ENCODE results near the gene KLF15.

KLF15 gene

DNA sequence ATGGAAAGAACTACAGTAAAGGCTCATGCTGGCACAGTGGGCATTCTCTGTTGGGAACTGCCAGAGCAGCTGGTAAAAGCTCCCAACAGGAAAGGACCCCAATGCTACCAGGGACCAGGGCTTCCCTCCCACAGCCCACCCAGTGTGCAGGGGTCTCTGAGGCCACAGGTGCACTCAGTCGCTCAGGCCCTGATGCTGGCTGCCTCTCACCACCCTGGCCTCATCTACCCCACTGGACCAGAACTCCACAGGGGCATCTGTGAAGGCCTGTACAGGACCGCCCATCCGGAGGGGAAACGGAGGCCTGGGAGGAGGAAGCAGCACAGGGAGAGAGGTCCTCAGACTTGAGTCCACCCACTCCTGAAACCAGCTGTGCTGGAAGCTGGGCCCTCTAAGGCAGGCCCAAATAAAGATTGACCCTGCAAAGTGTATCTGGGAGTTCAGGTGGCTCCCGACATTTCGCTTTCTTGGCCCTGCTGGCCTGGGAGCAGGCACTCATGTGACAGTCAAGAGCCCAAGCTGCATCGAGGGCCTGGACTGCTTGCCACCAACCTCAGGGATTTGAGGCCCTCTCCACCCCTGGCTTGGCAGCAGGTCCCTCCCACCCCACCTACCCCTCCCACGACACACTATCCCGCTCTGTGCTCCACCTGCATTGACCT is 12.7 kb downstream of the KLF15 start:
- Histone ChIP-seq H3K9me3 (ENCODE audit: control insufficient read depth, insufficient read depth, low read length) (no peaks in the 10 kb centered on the region), H3K9ac (ENCODE audit: low read depth, low read length) (no peak overlapping the region), H3K36me3 (ENCODE audit: control insufficient read depth, insufficient read depth, low read length) (no peaks in the 10 kb centered on the region), H3K4me1 (ENCODE audit: control insufficient read depth, insufficient read depth, low read length) (peaks cover 5% of the 10 kb centered on the region; the same call in 1 of the 2 replicates), H3K4me3 (ENCODE audit: low read depth, low read length) (no peak overlapping the region), H3K27ac (ENCODE audit: low read depth, low read length) (no peak overlapping the region), H3K27me3 (ENCODE audit: control insufficient read depth, insufficient read depth, low read length) (no peaks in the 10 kb centered on the region)

DNA sequence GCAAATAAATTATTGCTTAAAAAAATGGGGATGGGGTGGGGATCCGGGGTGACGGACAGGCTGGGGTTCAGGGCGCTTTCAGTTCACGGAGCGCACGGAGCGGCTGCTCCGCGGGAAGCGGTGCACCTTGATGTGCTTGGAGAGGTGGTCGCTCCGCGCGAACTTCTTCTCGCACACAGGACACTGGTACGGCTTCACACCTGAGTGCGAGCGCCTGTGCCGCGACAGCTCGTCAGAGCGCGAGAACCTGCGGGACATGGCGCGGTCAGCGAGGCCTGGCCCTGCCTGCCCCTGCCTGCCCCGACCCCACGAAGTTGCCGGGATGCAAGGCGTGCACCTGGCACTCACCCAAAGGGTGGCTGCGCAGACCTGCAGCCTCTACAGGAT is 13.6 kb downstream of the KLF15 start:
- no peak overlapping the region for H3K27ac ChIP-seq (ENCODE audit: low read depth, low read length)
- H3K36me3 ChIP-seq (ENCODE audit: control insufficient read depth, insufficient read depth, low read length): no peaks in the 10 kb centered on the region
- H3K9ac ChIP-seq (ENCODE audit: low read depth, low read length): no peak overlapping the region
- H3K4me1 ChIP-seq (ENCODE audit: control insufficient read depth, insufficient read depth, low read length): peaks cover 5% of the 10 kb centered on the region; the same call in 1 of the 2 replicates
- H3K9me3 ChIP-seq (ENCODE audit: control insufficient read depth, insufficient read depth, low read length): no peaks in the 10 kb centered on the region
- no peaks in the 10 kb centered on the region for H3K27me3 ChIP-seq (ENCODE audit: control insufficient read depth, insufficient read depth, low read length)
- no peak overlapping the region for H3K4me3 ChIP-seq (ENCODE audit: low read depth, low read length)

DNA sequence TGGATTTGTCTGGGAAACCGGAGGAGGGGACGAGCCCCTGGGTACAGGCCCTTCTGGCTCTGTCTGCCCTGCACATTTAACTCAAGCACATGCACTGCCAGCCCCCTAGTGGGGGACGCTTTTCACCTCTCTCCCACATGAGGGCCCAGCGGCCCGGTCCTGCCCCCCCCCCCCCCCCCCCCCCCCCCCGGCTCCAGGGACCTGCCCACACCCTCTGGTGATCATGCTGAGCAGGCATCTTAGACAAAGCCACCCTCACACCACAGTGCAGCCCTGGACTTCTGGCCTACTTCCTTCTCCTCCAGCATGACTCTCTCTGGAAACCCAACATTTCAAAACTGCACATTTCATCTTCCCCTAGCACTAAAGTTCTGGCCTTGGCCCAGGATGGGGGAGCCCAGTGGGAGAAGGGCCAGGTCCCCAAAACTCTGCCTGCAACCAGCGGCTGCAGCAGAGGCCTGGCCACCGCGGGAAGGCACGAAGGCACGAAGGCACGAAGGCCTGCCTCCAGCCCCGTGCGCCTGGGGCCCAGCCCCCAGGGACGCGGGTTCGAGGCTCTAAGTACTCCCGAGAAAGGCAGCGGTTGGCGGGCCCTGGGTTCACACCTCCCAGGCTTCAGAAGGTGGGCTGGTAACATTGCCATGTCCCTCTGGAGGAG is 14.1 kb downstream of the KLF15 start:
- Histone ChIP-seq H3K4me3 (ENCODE audit: low read depth, low read length) (no peak overlapping the region), H3K9ac (ENCODE audit: low read depth, low read length) (no peak overlapping the region)

DNA sequence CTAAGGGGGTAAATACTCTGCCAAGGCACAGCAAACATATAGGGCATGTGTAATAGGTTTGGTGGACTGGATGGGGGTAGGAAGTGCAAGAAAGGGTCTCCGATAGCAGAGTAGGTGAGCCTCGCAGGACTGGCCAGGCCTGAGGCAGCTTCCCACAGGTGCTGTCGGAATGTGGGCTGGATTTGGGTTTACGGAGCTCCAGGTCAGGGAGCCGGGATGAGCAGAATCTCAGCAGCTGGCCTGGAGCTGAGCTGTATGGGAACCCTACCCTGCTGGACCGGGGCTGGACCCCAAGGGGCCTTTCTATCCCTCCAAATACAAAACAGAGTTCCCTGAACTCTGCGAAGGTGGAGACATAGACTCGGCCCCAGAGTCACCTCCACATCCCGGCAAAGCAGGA is 15.0 kb downstream of the KLF15 start:
- H3K27ac ChIP-seq (ENCODE audit: low read depth, low read length): no peak overlapping the region
- H3K4me3 ChIP-seq (ENCODE audit: low read depth, low read length): no peak overlapping the region
- H3K36me3 ChIP-seq (ENCODE audit: control insufficient read depth, insufficient read depth, low read length): no peaks in the 10 kb centered on the region
- no peak overlapping the region for H3K9ac ChIP-seq (ENCODE audit: low read depth, low read length)
- H3K9me3 ChIP-seq (ENCODE audit: control insufficient read depth, insufficient read depth, low read length): no peaks in the 10 kb centered on the region
- H3K4me1 ChIP-seq (ENCODE audit: control insufficient read depth, insufficient read depth, low read length): peaks cover 5% of the 10 kb centered on the region; the same call in 1 of the 2 replicates
- no peaks in the 10 kb centered on the region for H3K27me3 ChIP-seq (ENCODE audit: control insufficient read depth, insufficient read depth, low read length)

More for the DNA sequence above, 14.1 kb downstream of the KLF15 start:
- Histone ChIP-seq H3K9me3 (ENCODE audit: control insufficient read depth, insufficient read depth, low read length) (no peaks in the 10 kb centered on the region), H3K27me3 (ENCODE audit: control insufficient read depth, insufficient read depth, low read length) (no peaks in the 10 kb centered on the region), H3K27ac (ENCODE audit: low read depth, low read length) (no peak overlapping the region), H3K4me1 (ENCODE audit: control insufficient read depth, insufficient read depth, low read length) (peaks cover 5% of the 10 kb centered on the region; the same call in 1 of the 2 replicates), H3K36me3 (ENCODE audit: control insufficient read depth, insufficient read depth, low read length) (no peaks in the 10 kb centered on the region)

DNA sequence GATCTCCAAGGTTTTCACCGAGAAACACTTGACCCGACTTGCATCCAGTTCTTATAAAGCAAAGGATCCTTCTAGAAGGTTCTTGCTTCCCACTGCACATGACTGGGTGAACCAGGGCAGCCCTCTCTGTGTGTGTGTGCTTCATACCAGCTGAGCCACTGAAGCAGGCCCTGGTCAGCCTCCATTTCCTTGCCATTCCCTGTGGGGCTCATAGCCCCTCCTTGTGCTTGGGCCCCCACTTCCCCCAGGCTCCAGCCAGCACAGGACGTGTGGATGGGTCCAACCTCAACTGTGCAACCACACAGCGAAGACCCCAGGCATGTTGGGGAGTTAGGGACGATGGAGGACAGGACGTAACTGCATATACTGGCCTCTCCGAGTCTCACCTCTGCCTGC is 15.5 kb downstream of the KLF15 start:
- H3K9me3 ChIP-seq (ENCODE audit: control insufficient read depth, insufficient read depth, low read length): no peaks in the 10 kb centered on the region
- peaks cover 5% of the 10 kb centered on the region; the same call in 1 of the 2 replicates for H3K4me1 ChIP-seq (ENCODE audit: control insufficient read depth, insufficient read depth, low read length)
- no peak overlapping the region for H3K27ac ChIP-seq (ENCODE audit: low read depth, low read length)
- no peaks in the 10 kb centered on the region for H3K36me3 ChIP-seq (ENCODE audit: control insufficient read depth, insufficient read depth, low read length)
- H3K9ac ChIP-seq (ENCODE audit: low read depth, low read length): no peak overlapping the region
- H3K27me3 ChIP-seq (ENCODE audit: control insufficient read depth, insufficient read depth, low read length): no peaks in the 10 kb centered on the region
- H3K4me3 ChIP-seq (ENCODE audit: low read depth, low read length): no peak overlapping the region

DNA sequence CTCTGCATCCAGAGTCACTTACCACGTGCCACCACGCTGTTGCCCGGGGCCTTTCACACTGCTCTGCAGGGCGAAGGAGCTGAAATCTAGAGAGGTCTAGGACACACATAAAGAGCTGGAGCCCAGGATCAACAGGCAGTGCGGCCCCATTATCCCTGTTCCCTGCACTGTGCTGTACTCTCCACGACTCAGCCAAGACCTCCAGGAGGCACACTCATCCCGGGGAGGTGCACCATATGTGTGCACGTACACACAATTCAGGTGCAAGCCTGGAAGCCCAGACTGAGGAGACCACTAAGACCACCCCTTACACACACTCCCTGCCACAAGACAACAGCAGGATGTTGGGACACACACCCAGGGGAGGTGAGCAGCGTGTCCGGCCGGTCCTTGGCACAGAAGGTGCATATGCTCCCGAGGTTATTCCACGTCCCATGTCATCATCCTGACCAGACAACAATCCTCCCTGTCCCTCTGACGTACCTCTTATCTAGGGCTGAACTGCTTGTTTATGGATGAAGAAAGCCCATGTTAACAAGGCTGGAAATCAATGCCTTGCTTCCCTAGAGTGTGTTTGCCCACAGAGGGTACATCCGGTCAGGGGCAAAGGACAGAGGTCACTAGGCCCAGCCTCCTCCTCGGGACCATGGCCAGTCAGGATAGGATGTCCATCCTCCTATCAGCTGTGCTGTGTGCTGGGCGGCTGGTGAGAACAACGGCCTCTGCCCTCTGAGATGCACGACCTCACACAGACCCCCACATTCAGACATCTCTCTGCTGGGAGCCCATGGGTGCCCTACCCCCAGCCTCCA is 16.1 kb downstream of the KLF15 start:
- H3K36me3 ChIP-seq (ENCODE audit: control insufficient read depth, insufficient read depth, low read length): no peaks in the 10 kb centered on the region
- no peak overlapping the region for H3K27ac ChIP-seq (ENCODE audit: low read depth, low read length)
- no peaks in the 10 kb centered on the region for H3K27me3 ChIP-seq (ENCODE audit: control insufficient read depth, insufficient read depth, low read length)
- H3K4me3 ChIP-seq (ENCODE audit: low read depth, low read length): no peak overlapping the region
- H3K9me3 ChIP-seq (ENCODE audit: control insufficient read depth, insufficient read depth, low read length): no peaks in the 10 kb centered on the region
- H3K9ac ChIP-seq (ENCODE audit: low read depth, low read length): no peak overlapping the region
- peaks cover 5% of the 10 kb centered on the region; the same call in 1 of the 2 replicates for H3K4me1 ChIP-seq (ENCODE audit: control insufficient read depth, insufficient read depth, low read length)

DNA sequence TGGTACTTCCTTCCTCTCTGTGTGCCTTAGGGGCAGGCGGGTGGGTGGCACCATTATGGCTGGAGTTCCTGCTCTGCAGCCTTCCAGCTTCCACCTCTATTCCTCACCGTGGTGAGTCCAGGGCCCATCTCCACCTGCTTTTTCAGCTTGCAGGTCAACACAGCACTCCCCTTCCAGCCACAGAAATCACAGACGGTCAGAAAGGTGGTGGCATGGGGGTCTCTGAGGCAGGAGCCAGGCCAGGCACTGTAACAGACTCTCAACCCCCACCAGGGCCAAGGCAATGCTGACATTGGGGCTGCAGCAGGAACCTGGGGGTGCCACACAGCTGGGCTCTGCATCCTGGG is 16.6 kb downstream of the KLF15 start:
- H3K27me3 ChIP-seq (ENCODE audit: control insufficient read depth, insufficient read depth, low read length): no peaks in the 10 kb centered on the region
- no peaks in the 10 kb centered on the region for H3K9me3 ChIP-seq (ENCODE audit: control insufficient read depth, insufficient read depth, low read length)
- H3K4me1 ChIP-seq (ENCODE audit: control insufficient read depth, insufficient read depth, low read length): peaks cover 5% of the 10 kb centered on the region; the same call in 1 of the 2 replicates
- H3K36me3 ChIP-seq (ENCODE audit: control insufficient read depth, insufficient read depth, low read length): no peaks in the 10 kb centered on the region
- H3K27ac ChIP-seq (ENCODE audit: low read depth, low read length): no peak overlapping the region
- no peak overlapping the region for H3K4me3 ChIP-seq (ENCODE audit: low read depth, low read length)
- no peak overlapping the region for H3K9ac ChIP-seq (ENCODE audit: low read depth, low read length)

DNA sequence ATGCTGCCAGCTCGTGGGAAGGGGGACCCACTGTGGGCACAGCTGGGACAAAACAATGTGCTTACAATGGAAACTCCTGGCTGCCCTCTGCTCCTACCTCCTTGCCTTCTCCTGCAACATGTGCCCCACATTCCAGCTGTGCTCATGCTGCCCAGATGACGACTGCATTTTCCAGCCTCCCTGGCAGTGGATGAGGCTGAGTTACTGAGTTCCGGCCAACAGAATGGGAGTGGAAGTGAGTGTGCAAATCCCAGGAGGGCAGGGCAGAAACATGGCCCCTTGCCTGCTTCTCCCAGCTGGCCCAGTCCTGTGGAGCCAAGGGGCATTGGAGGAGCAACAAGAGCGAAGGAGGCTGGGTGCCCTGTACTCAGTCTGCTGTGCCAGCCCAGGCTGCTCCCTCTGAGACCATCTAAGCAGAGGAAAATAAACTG is 17.1 kb downstream of the KLF15 start:
- Histone ChIP-seq H3K9me3 (ENCODE audit: control insufficient read depth, insufficient read depth, low read length) (no peaks in the 10 kb centered on the region), H3K36me3 (ENCODE audit: control insufficient read depth, insufficient read depth, low read length) (no peaks in the 10 kb centered on the region), H3K27me3 (ENCODE audit: control insufficient read depth, insufficient read depth, low read length) (no peaks in the 10 kb centered on the region)

DNA sequence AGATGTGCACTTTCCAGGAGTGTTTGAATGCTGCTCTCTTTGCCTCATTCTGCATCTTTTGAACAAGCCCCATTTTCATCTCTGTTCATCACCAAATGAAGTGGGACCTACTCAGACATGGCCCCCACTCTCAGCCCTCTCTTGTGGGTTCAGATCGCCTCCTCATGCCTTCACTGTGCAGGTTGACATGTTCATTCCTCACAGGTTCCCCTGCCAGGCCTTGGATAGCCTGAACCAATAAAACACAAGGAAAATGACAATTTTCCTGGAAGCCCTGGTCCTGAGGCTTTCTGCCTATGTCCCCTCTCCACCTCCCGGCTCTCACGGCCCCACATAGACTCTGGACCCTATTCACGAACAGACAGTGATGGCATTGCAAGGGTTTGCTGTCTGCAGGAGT is 17.7 kb downstream of the KLF15 start:
- H3K9me3 ChIP-seq (ENCODE audit: control insufficient read depth, insufficient read depth, low read length): no peaks in the 10 kb centered on the region
- peaks cover 5% of the 10 kb centered on the region; the same call in 1 of the 2 replicates for H3K4me1 ChIP-seq (ENCODE audit: control insufficient read depth, insufficient read depth, low read length)
- H3K27ac ChIP-seq (ENCODE audit: low read depth, low read length): no peak overlapping the region
- H3K9ac ChIP-seq (ENCODE audit: low read depth, low read length): no peak overlapping the region
- H3K27me3 ChIP-seq (ENCODE audit: control insufficient read depth, insufficient read depth, low read length): no peaks in the 10 kb centered on the region
- no peaks in the 10 kb centered on the region for H3K36me3 ChIP-seq (ENCODE audit: control insufficient read depth, insufficient read depth, low read length)
- H3K4me3 ChIP-seq (ENCODE audit: low read depth, low read length): no peak overlapping the region

More for the DNA sequence above, 17.1 kb downstream of the KLF15 start:
- H3K9ac ChIP-seq (ENCODE audit: low read depth, low read length): no peak overlapping the region
- H3K4me1 ChIP-seq (ENCODE audit: control insufficient read depth, insufficient read depth, low read length): peaks cover 5% of the 10 kb centered on the region; the same call in 1 of the 2 replicates
- no peak overlapping the region for H3K4me3 ChIP-seq (ENCODE audit: low read depth, low read length)
- no peak overlapping the region for H3K27ac ChIP-seq (ENCODE audit: low read depth, low read length)

DNA sequence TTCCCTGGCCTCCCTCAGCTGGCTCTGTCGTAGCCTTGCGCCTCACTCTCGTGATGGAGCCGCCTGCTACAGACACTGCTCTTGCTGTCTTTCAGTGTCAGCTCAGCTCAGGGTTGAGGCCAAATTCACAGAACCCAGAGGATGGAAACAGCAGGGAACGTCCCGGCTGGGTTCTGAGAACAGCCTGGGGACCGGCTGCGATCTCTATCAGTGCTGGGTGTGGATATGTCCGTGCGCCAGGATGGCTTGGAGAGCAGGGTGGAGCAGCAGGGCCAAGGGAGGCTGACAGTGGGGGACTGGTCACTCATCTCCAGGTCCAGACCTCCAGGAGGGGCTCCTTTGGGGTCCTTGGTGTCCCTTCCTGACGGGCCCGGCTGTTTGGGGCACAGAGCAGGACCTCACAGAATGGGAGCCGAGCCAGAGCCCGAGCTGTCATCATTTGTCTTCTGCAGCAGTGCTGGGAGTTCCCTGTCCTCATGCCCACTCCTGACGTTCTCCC is 18.4 kb downstream of the KLF15 start:
- Histone ChIP-seq H3K4me3 (ENCODE audit: low read depth, low read length) (no peak overlapping the region), H3K27ac (ENCODE audit: low read depth, low read length) (no peak overlapping the region), H3K36me3 (ENCODE audit: control insufficient read depth, insufficient read depth, low read length) (no peaks in the 10 kb centered on the region), H3K27me3 (ENCODE audit: control insufficient read depth, insufficient read depth, low read length) (no peaks in the 10 kb centered on the region), H3K9ac (ENCODE audit: low read depth, low read length) (no peak overlapping the region), H3K9me3 (ENCODE audit: control insufficient read depth, insufficient read depth, low read length) (no peaks in the 10 kb centered on the region), H3K4me1 (ENCODE audit: control insufficient read depth, insufficient read depth, low read length) (peaks cover 5% of the 10 kb centered on the region; the same call in 1 of the 2 replicates)

Measured in HUES48 (cell line).